SU-DHL-6 (cell line): Measurements from ENCODE around the gene MAB21L4.

Experiments used
- H2AFZ ChIP-seq: fragments of 200-600 bp; sonication (generic); 2 replicates; pipeline ENCODE4 v1.6.1; 2014; ENCODE audit warnings: low read depth, mild to moderate bottlenecking, moderate library complexity, mixed read lengths, antibody characterized with exemption, low read length; ENCODE audit not compliant: severe bottlenecking
- H3F3A ChIP-seq: fragments of 200-600 bp; shearing (Covaris generic); 2 replicates; pipeline ENCODE4 v1.6.0; 2016; ENCODE audit warnings: antibody characterized with exemption, mild to moderate bottlenecking; ENCODE audit not compliant: insufficient read depth
- H3K27ac ChIP-seq: fragments of 200-600 bp; sonication (generic); 2 replicates; pipeline ENCODE4 v1.5.1; 2016; ENCODE audit warnings: low read depth, mild to moderate bottlenecking, low read length, moderate library complexity, mixed read lengths
- H3K27me3 ChIP-seq: fragments of 200-600 bp; sonication (generic), shearing (Covaris generic); 2 replicates; pipeline ENCODE4 v1.6.0; 2014; ENCODE audit warnings: mild to moderate bottlenecking, low read length
- H3K36me3 ChIP-seq: fragments of 200-600 bp; sonication (generic); 2 replicates; pipeline ENCODE4 v1.6.1; 2014; ENCODE audit warnings: mild to moderate bottlenecking, low read length, mixed read lengths
- H3K4me2 ChIP-seq: fragments of 300-600, 200-600 bp; shearing (Covaris generic), sonication (generic); 2 replicates; pipeline ENCODE4 v1.6.0; 2014; ENCODE audit warnings: low read length, low read depth, mild to moderate bottlenecking; ENCODE audit not compliant: poor library complexity, severe bottlenecking
- H3K4me3 ChIP-seq: fragments of 200-600 bp; sonication (generic); 2 replicates; pipeline ENCODE4 v1.5.1; 2014; ENCODE audit warnings: antibody characterized with exemption, low read length, mild to moderate bottlenecking, mixed read lengths; ENCODE audit not compliant: insufficient read depth, poor library complexity, severe bottlenecking
- H3K79me2 ChIP-seq: fragments of 200-600 bp; sonication (generic); 2 replicates; pipeline ENCODE4 v1.6.1; 2014; ENCODE audit warnings: mild to moderate bottlenecking, low read length, moderate library complexity; ENCODE audit not compliant: insufficient read depth
- H3K9ac ChIP-seq: fragments of 200-600 bp; sonication (generic); 2 replicates; pipeline ENCODE4 v1.7.0; 2014; ENCODE audit warnings: mild to moderate bottlenecking, low read length
- H3K9me2 ChIP-seq: fragments of 200-600 bp; sonication (generic); replicated peaks from 2 replicates; pipeline ENCODE4 v1.6.1; 2014; ENCODE audit warnings: low read length; ENCODE audit not compliant: insufficient read depth
- H3K9me3 ChIP-seq: fragments of 200-600 bp; sonication (generic); 2 replicates; pipeline ENCODE4 v1.6.1; 2014; ENCODE audit warnings: low read length, mixed read lengths; ENCODE audit not compliant: insufficient read depth
- H4K20me1 ChIP-seq: fragments of 200-600 bp; sonication (generic); 2 replicates; pipeline ENCODE4 v1.6.1; 2014; ENCODE audit warnings: low read depth, mild to moderate bottlenecking, antibody characterized with exemption, low read length, moderate library complexity, mixed read lengths
- CTCF ChIP-seq: fragments of 200-600 bp; sonication (generic); IDR thresholded peaks from one replicate; pipeline ENCODE4 v1.5.1; 2017; ENCODE audit warnings: antibody characterized with exemption, mild to moderate bottlenecking, low read length, moderate library complexity; ENCODE audit not compliant: insufficient read depth, poor library complexity, severe bottlenecking
- EZH2phosphoT487 ChIP-seq: fragments of 200-600 bp; sonication (generic), shearing (Covaris generic); conservative IDR thresholded peaks from 2 replicates; pipeline ENCODE4 v1.6.1; 2018; ENCODE audit warnings: mild to moderate bottlenecking, antibody characterized with exemption, low read length, moderate library complexity, mixed read lengths

Gene MAB21L4

GRCh38 chr2:240902615-240903041 is 6.7 kb upstream of the MAB21L4 start:
- no peak overlapping the region for H3K9ac ChIP-seq
- no peak overlapping the region for H3K27ac ChIP-seq
- TF ChIP-seq CTCF (no peak), EZH2phosphoT487 (no peak)
- no peak overlapping the region for H3K4me2 ChIP-seq
- H3K27me3 ChIP-seq, result no peaks in the 10 kb centered on the region
- no peaks in the 10 kb centered on the region for H3K9me3 ChIP-seq
- H3K79me2 ChIP-seq, result no peaks in the 10 kb centered on the region
- H3F3A ChIP-seq, result no peaks in the 10 kb centered on the region
- H3K4me3 ChIP-seq, result no peak overlapping the region
- H3K9me2 ChIP-seq, result no peaks in the 10 kb centered on the region
- H3K36me3 ChIP-seq, result no peaks in the 10 kb centered on the region
- H2AFZ ChIP-seq, result no peak overlapping the region
- no peaks in the 10 kb centered on the region for H4K20me1 ChIP-seq

GRCh38 chr2:240901986-240902614 is 6.1 kb upstream of the MAB21L4 start:
- Histone ChIP-seq H4K20me1 (no peaks in the 10 kb centered on the region), H3K9ac (no peak overlapping the region), H2AFZ (no peak overlapping the region), H3K4me2 (no peak overlapping the region), H3K9me2 (no peaks in the 10 kb centered on the region), H3K27ac (no peak overlapping the region), H3F3A (no peaks in the 10 kb centered on the region), H3K9me3 (no peaks in the 10 kb centered on the region), H3K4me3 (no peak overlapping the region), H3K36me3 (no peaks in the 10 kb centered on the region), H3K27me3 (no peaks in the 10 kb centered on the region), H3K79me2 (no peaks in the 10 kb centered on the region)
- TF ChIP-seq EZH2phosphoT487 (no peak), CTCF (no peak)

GRCh38 chr2:240900141-240900860 is 4.3 kb upstream of the MAB21L4 start:
- no peak overlapping the region for H3K9ac ChIP-seq
- no peaks in the 10 kb centered on the region for H3K9me2 ChIP-seq
- no peak overlapping the region for H3K4me2 ChIP-seq
- H3F3A ChIP-seq, result no peaks in the 10 kb centered on the region
- H4K20me1 ChIP-seq, result no peaks in the 10 kb centered on the region
- no peak for TF ChIP-seq EZH2phosphoT487
- no peak for TF ChIP-seq CTCF
- H3K79me2 ChIP-seq, result no peaks in the 10 kb centered on the region
- H3K36me3 ChIP-seq, result no peaks in the 10 kb centered on the region
- no peaks in the 10 kb centered on the region for H3K9me3 ChIP-seq
- H3K27me3 ChIP-seq, result no peaks in the 10 kb centered on the region
- no peak overlapping the region for H3K4me3 ChIP-seq
- no peak overlapping the region for H3K27ac ChIP-seq
- H2AFZ ChIP-seq, result no peak overlapping the region
